SH-SY5Y (cell line): ENCODE data around the gene SCAF11.

Experiments used
- GATA2 ChIP-seq: IDR thresholded peaks from 2 replicates; pipeline ENCODE4 v1.6.1; 2011; ENCODE audit warnings: mild to moderate bottlenecking, low read depth, low read length
- GATA3 ChIP-seq: IDR thresholded peaks from 2 replicates; pipeline ENCODE4 v1.6.1; 2011; ENCODE audit warnings: low read depth, mild to moderate bottlenecking, low read length, moderate library complexity

GRCh38 chr12:45959025-45959424 lies 31.3 kb downstream of the SCAF11 start:
- TF ChIP-seq GATA3 (no peak), GATA2 (no peak)
